NT2/D1 (cell line): ENCODE measurements around the gene ADCY9.

ENCODE experiments used
- SUZ12 ChIP-seq: IDR thresholded peaks from 2 replicates; pipeline ENCODE4 v1.6.1; 2011; ENCODE audit not compliant: insufficient read length, insufficient read depth; ENCODE audit errors: extremely low read depth
- YY1 ChIP-seq: IDR thresholded peaks from 2 replicates; pipeline ENCODE4 v1.6.1; 2011; ENCODE audit not compliant: insufficient read length, insufficient read depth
- ZNF274 ChIP-seq: IDR thresholded peaks from 2 replicates; pipeline ENCODE4 v1.6.1; 2011; ENCODE audit warnings: mild to moderate bottlenecking, low read depth, low read length

DNA sequence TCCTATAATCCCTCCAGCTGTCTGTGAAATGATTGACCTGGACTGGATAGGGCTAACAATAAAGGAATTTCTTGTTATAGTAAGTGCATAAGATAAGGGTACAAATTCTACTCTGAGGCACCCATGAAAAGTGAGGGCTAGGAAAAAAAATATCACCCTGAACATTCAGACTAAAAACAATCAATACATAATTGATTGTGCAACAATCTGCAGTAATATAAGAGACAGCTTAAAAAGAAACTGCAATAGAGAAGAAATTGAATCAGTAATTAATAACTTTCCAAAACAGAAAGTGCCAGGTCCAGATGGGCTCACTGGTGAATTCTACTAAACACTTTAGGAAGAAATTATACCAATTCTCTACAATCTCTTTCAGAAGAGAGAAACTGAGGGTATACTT lies 191.5 kb downstream of the ADCY9 start:
- TF ChIP-seq YY1 (no peak), SUZ12 (no peak), ZNF274 (no peak)
